HG03469 (cell line): ENCODE results near the gene P2RY2.
"Not testable (repeated sequence)": the region's sequence is repeated elsewhere in the genome, so short reads cannot be mapped to it uniquely, and the experiment has no call there.

Source experiments
- ATAC-seq: cut with Tn5 transposase; IDR thresholded peaks from one replicate; pipeline ENCODE4 v1.9.1; 2021; ENCODE audit warnings: mild to moderate bottlenecking, moderate library complexity, moderate number of reproducible peaks; ENCODE audit not compliant: unreplicated experiment

The P2RY2 gene

DNA sequence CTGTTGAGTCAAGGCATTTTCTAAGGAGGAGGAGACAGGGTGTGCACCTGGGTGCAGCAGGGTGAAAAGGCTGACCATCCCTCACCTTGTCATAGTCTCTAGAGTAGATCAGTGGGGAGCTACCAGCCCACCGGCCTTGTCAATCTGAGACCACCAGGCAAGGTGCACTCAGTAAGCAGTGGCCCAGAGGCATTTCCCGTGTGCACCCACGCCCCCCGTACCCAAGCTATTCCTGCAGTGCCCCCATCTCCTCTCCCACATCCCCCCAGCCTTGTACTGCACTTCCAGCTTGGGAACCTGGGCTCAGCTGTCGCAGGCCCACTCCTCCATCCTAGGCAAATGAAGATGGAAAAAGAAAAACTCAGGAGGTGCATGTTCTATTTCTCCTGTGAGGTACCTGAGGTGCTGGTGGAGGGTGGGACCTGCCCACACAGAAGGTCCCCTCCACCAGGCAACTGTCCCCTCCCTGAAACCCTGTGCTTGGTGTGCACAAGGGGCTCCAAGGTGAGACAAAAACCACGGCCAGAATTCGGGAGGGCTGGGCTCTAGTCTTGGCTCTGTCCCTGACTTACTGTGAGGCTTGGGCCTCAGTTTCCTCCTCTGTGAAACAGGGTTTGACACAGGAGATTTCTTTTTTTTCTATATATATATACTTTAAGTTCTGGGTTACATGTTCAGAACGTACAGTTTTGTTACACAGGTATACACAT, 8.4 kb downstream of the P2RY2 start:
- ATAC-seq, result no peak

DNA sequence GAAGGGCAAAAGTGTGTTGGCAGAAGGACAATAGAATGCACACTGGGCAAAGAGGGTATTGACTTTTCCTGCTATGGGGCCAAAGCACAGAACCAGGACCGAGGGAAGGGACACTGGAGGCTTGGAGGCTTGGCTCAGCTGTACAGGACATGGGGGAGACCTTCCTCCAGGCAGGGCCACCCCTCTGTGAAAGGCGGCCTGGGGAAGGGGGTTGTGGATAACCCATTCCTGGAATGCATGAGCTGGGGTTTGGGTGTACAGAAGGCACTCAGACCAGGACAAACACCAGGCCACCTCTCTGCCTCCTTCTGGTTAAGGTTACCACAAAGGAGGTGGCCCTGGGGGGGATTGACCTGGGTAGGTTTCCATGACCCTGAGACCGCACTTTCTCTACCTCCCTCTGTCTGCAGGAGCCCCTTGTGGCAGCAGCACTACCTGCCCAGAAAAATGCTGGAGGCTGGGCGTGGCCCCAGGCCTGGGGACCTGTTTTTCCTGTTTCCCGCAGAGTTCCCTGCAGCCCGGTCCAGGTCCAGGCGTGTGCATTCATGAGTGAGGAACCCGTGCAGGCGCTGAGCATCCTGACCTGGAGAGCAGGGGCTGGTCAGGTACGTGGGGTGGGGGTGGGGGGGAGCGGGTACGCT, 9.6 kb downstream of the P2RY2 start:
- ATAC-seq, result no peak

DNA sequence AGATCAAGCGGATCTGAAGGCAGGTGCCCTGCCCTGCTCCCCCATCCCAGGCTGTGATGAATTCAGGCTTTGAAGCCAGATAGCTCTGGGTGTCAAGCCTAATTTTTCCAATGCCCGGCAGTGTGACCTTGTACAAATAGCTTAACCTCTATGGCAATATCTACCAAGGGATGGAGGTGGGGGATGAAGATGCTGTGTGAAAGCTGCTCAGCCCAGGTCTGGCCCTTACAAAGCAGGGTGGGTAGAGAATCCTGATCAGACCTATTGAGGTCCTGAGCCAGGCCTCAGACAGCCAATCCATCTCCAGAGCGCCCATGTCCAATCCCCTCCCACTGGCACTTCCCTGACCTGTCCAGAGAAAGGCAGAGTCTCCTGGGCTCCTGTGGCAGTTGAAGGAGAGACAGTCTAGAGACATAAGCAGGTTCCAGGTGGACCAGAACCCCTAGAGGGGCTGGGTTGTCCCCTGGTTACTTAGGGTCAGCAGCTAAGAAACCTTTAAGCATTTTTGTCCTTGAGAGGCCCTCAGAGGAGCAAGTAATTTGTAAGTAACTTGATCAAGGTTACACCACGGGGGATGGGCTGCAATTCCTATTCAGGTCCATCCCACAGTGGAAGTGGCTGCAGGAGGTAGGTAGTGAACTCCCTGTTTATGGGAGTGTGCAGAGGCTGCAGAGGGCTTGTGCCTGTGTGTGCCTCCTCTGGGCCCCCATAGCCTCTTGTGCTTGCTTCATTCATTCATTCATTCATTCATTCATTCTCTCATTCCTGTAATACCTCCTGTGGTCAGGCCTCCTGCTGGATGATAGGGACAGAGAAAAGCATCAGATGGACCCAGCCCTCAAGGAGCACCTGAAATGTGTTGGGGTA, 10.4 kb downstream of the P2RY2 start:
- no peak for ATAC-seq

DNA sequence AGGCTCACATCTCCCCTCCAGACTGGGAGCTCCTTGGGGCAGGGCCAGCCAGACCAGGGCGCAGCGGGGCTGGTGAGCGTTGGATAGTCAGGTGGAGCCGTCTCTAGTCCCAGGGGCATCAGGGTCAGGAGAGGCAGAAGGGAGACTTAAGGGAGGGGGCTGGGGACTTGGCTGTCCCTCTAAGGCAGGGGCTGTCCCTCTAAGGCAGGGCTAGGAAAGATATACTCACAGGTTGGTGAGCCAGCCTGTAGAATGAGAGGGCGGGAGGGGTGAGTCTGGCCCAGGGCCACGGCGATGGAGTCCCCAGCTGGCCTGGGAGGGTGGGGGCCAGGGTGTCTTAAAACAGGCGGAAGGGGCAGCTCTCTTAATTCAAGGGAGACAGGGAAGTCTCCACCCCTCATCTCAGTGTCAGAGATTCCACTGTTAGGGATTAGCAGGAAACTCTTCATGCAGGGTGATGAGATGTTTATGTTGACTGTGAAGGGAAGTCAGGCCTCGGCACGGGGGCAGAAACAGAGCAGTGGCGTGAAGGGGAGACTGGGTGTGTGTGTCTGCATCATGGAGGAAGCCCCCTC, 11.3 kb downstream of the P2RY2 start:
- no peak for ATAC-seq

DNA sequence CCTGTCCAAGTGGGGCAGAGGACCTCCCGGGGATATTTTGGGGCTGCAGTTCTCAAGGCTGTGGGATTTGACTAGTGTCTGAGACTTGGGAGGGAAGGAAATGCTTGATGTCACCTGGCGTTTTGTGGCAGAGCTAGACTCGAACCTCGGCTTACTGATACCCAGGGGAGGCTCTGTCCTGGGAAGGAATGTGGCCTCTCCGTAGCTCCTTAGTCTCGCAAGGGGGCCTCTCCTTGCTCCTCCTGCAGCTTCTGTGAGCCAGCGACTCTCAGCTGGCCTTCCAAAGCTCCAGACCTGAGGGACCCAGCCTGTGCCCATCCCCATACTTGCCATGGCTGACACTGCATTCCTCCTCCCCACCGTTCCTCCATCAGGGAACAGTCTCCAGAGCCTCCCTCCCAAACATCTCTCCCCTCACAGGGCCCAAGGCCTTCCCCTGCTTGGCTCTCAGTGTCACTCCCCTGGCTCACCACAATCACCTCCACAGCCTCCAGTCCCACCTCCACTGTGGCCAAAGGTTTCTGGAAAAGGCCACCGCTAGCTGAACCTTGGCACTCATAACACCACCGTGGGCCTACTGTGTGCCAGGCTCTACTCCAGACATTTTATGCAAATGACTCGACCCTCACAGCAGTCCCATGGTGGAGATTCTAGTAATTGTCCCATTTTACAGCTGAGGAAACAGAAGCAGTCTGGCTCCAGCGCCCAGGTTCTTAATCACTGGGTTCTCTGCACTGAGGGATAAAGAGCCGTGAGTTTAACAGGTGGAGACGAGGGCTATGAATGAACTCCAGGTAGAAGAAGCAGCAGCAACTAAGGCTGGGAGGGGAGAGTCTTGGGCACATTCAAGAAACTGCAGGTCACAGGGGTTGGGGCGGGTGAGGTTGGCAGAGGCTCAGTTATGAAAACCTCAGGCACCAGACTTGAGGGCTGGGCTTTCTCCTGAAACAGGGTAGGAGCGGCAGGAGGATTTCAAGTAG, 12.1 kb downstream of the P2RY2 start:
- ATAC-seq, result no peak

DNA sequence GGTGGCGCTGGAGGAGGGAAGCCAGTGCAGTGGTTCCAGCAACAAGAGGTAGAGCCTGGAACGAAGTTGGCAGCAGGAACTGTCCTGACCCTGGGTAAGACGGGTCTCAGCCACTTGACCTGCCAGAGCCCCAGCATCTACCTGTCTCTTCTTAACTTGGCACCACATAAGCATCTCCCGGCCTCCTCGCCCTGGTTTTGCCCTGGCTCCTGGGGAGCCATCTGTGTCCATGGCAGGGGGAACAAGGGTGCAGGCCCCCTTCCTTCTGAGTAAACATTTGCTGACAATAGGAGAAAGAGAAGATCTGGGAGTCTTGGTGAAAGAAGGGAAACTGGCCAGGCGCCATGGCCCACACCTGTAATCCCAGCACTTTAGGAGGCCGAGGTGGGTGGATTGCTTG, 12.8 kb downstream of the P2RY2 start:
- ATAC-seq, result no peak

DNA sequence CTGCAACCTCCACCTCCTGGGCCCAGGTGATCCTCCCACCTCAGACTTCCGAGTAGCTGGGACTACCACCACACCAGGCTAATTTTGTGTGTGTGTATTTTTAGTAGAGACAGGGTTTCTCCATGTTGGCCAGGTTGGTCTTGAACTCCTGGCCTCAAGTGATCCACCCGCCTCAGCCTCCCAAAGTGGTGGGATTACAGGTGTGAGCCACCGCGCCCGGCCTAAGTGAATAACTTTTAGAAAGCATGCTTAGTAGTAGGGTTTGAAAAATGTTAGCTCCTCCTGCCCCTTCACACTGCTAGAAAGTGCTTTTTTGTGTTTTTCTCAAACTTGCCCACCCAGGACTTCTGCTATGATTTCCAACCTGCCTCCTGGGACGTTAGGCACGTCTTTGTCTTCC, 14.4 kb downstream of the P2RY2 start:
- not testable (repeated sequence) for ATAC-seq

DNA sequence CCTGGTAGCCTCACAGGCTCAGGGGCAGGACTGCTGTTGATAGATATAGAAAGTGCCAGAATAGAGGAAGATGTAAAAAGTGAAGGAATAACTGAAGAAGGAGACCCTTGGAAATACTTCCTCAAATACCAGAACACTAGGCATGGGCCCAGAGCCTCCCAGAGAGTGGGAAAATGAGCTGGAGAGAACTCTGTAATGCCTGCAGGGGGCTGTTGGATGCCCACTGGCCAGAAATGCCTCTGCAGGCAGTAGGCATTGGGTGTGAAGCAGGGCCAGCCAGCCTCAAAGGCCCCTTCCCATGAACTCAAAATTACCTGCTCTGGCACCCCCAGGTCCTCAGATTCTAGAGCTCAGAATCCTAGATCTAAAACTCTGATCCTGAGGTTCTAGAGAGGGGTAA, 15.1 kb downstream of the P2RY2 start:
- ATAC-seq, result no peak

DNA sequence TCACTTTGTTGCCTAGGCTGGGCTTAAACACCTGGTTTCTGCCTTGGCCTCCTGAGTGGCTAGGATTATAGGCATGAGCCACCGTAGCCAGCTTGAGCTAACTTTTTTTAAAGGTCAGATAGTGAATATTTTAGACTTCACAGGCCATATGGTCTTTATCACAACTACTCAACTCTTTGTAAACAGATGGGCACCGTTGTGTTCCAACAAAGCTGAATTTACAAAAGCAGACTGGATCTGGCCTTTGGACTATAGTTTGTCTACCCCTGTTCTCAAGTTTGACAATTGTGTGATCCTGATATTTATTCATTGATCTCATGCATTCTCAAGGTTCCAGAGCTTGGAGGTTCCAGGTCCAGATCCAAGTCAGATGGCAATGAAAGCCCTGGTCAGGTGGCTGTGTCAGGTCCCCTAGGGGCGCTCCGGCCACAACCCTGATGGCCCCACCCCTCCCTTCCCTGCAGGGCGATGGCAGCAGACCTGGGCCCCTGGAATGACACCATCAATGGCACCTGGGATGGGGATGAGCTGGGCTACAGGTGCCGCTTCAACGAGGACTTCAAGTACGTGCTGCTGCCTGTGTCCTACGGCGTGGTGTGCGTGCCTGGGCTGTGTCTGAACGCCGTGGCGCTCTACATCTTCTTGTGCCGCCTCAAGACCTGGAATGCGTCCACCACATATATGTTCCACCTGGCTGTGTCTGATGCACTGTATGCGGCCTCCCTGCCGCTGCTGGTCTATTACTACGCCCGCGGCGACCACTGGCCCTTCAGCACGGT, 15.8 kb downstream of the P2RY2 start:
- ATAC-seq, result no peak

DNA sequence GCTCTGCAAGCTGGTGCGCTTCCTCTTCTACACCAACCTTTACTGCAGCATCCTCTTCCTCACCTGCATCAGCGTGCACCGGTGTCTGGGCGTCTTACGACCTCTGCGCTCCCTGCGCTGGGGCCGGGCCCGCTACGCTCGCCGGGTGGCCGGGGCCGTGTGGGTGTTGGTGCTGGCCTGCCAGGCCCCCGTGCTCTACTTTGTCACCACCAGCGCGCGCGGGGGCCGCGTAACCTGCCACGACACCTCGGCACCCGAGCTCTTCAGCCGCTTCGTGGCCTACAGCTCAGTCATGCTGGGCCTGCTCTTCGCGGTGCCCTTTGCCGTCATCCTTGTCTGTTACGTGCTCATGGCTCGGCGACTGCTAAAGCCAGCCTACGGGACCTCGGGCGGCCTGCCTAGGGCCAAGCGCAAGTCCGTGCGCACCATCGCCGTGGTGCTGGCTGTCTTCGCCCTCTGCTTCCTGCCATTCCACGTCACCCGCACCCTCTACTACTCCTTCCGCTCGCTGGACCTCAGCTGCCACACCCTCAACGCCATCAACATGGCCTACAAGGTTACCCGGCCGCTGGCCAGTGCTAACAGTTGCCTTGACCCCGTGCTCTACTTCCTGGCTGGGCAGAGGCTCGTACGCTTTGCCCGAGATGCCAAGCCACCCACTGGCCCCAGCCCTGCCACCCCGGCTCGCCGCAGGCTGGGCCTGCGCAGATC, 16.5 kb downstream of the P2RY2 start:
- ATAC-seq, result no peak

DNA sequence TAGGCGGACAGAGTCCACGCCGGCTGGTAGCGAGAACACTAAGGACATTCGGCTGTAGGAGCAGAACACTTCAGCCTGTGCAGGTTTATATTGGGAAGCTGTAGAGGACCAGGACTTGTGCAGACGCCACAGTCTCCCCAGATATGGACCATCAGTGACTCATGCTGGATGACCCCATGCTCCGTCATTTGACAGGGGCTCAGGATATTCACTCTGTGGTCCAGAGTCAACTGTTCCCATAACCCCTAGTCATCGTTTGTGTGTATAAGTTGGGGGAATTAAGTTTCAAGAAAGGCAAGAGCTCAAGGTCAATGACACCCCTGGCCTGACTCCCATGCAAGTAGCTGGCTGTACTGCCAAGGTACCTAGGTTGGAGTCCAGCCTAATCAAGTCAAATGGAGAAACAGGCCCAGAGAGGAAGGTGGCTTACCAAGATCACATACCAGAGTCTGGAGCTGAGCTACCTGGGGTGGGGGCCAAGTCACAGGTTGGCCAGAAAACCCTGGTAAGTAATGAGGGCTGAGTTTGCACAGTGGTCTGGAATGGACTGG, 17.2 kb downstream of the P2RY2 start:
- no peak for ATAC-seq

DNA sequence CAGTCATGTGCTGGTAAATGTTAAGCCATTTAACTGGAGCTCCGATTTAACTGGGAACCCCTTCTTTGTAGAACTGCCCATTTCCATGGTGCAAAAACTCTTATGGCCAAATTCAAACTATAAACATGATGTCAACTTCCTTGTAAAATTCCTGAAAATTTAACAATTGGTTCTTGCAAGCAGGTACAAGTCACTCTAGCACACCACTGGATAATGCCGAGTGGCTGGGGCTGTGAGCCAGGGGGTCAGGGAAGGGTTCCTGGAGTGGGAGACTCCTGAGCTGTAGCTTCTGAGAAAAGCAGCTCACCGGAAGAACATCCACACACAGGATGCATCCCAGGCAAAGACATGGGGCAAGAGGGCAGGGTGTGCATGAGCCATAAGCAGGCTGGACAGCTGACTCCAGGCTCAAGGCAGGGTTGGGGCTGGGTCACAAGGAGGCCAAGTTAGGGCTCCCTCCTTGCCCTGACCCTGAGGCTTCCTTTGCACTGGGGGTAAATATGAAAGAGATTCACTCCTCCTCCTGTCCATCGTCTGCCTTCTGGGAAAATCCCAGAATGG, 18.2 kb downstream of the P2RY2 start:
- no peak for ATAC-seq

DNA sequence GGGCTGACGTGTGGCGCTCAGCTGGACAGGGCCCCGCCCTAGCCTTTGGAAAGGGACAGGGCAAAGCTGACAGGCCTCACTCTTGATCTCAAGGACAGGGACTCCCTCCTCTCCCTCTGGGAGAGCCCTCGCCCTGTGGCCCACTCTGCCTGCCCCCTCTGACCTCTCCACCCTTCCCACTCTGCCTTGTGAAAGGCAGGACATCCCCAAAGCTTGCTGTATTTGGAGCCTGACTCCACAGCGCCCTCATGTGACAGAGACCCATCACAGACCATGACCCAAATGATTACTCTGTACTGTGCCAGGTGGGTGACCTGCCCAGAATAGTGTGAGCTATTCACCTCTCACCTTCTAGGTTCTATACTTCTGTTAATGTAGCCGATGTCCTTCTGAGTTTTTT, 18.8 kb downstream of the P2RY2 start:
- no peak for ATAC-seq

DNA sequence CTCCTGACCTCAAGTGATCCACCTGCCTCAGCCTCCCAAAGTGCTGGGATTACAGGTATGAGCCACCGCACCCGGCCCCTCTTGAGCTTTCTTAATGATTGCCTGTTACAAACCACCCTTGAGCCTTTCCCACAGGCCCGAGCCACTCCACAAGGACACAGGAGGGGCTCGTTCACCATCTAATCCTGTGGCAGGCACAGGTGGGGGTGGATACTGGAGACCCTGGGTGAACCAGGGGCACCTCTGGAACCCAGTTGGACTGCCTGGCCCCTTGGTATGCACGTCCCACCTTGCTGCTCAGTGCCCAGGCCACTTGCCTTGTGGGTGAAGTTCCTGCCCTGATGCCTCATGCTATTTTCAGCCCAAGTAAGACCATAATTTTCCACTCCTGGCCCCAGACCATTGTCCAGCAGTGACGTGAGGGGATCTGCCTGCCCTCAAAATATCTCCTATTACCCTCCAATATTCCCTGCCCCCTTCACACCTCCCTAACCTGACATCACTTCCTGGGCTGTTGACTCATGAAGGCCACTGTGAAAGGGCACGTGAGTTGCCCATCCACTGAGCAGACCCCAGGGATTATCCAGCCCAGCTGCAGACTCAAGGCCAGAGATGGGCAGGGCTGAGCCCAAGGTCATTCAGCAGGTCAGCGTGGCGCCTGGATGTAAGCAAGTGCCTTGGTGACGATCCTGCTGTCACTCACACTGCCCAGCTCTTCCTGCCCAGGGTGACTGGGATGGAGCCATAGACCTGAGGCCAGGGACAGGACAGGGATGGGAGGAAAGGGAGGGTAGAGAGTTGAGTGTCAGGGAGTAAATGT, 19.6 kb downstream of the P2RY2 start:
- no peak for ATAC-seq

DNA sequence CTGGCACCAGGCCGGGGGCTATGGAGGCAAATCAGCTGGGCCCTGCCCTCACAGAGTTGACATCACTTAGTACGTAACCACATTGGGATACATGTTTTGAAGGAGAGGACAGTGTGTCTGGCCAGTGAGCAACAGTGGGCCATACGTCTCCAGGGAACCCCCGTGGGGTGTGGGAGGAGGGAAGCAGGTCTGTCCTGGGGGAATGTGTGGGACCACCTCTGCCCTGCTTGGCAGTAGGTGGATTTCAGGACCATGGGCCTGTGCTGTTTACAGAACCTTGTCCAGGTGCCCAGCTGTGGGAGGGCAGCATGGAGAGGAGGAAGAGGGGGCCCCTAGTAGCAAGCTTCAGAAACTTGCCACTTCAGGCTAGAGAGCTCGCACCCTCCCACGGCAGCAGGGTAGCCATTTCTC, 21.0 kb downstream of the P2RY2 start:
- no peak for ATAC-seq

DNA sequence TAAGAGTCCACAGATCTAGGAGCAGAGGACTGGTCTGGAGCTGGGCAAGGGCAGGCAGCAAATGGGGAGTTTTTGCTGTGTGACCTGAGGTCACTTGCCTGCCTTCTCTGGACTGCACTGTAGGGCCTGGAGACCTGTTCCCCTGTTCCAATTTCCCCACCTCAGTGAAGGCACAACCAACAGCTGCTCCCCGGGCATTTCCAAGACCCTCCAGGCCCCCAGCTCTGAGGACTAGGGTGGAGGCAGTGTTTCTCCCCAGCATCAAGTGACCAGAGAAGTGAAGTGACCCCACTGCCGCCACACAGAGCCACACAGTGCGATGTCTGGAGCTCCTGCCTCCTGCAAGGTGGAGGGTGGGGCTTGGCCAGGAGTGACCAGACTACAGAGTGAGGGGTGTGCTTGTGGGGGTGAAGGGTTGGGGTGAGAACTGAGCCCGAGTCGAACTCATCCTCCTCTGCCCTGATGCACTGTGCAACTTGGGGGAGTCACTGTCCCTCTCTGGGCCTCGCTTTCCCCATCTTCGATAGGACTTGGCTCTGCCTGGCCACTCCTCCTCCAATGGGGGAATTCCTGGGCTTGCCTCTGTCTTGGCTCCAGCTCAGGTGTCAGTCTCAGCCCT, 21.6 kb downstream of the P2RY2 start:
- ATAC-seq, result no peak

DNA sequence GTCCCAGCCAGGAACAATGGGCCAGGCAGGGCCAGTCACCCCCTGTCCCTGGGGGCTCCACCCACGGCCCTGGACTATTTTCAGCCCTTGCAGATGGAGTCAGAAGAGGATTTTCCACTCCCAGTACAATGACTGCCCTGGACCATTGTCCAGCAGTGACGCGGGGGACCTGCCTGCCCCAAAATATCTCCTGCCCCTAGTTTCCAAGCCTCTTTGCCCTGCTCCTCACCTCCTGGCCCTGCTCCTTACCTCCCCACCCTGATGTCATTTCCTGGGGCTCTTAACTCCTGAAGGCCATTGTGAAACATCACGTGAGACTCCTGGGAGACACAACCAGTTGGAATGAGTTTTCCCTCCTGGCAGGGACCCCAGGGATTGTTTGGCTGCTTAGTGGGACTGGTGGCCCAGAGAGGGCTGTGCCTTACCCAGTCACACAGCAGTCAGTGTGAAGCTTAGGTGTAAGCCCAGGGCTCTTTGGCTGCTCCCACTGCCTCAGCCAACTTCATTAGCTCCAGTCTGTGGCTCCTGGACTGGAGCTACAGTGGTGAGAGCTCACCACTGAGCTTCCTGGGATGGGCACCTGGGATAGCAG, 22.2 kb downstream of the P2RY2 start:
- ATAC-seq, result no peak
